K562 (cell line): Measurements from ENCODE around the gene CXCL16. TPM values are rescaled to one million over a fixed set of nuclear protein-coding genes. Genes with fewer than 3 reads are reported as not detected.

Experiments
- ATAC-seq: fragments of 200-7000 bp; cut with Tn5 transposase; 3 replicates; pipeline ENCODE4 v1.9.1; 2020; ENCODE audit warnings: moderate library complexity
- BruUV-seq: library from RNA; stranded (reverse); fragments of 400-500 nt; replicated peaks from 2 replicates; lab custom pipeline; 2021; lab: Mats Ljungman, UMichigan
- CTCF ChIA-PET: fragments of 300-600 bp; formaldehyde crosslinking; extraction: SDS; loops from one replicate; lab custom pipeline; 2021; ENCODE audit warnings: low intra/inter-chr PET ratio; lab: Yijun Ruan, JAX
- POLR2A ChIA-PET: fragments of 300-600, 350-650 bp; sonication (Branson Sonifier 250); formaldehyde crosslinking; extraction: SDS; loops from one replicate; lab custom pipeline; 2021; ENCODE audit warnings: antibody characterized with exemption, inconsistent platforms; lab: Yijun Ruan, JAX
- DNase-seq, 4 experiments: peaks; one replicate each; pipeline versions ENCODE4 v3.0.0 to v3.0.0-alpha.2; 2011 to 2018; ENCODE audit warnings: low spot score in 3 of 4, mixed read lengths in 3 of 4; ENCODE audit errors: extremely low read depth in 1 of 4
- FAIRE-seq: peaks from 2 replicates; lab custom pipeline; 2011; peaks lifted over from hg19 to GRCh38; lab: Jason Lieb, UNC
- H2AFZ ChIP-seq: 2 replicates; pipeline ENCODE4 v1.6.0; 2011; ENCODE audit warnings: low read depth, low read length, control low read depth, inconsistent platforms
- H3K27ac ChIP-seq: fragments of 200-600 bp; 3 replicates; pipeline ENCODE4 v1.8.0; 2011; ENCODE audit warnings: low read depth, mild to moderate bottlenecking, control low read depth, inconsistent platforms, low read length, moderate library complexity, mixed read lengths; ENCODE audit errors: extremely low read depth
- H3K27me3 ChIP-seq, 2 experiments: fragments of 300-600 bp in 1 of 2; 2 replicates in 1 of 2; 3 replicates in 1 of 2; pipeline versions ENCODE4 v1.6.0 to v1.8.0; 2011; ENCODE audit warnings: inconsistent platforms in 2 of 2, low read length in 2 of 2, mild to moderate bottlenecking in 1 of 2, mixed read lengths in 1 of 2, moderate library complexity in 1 of 2; ENCODE audit not compliant: control insufficient read depth in 2 of 2, insufficient read depth in 2 of 2
- H3K36me3 ChIP-seq: fragments of 300-600 bp; 3 replicates; pipeline ENCODE4 v1.8.0; 2011; ENCODE audit warnings: mild to moderate bottlenecking, low read length, inconsistent platforms; ENCODE audit not compliant: control insufficient read depth, insufficient read depth
- H3K4me1 ChIP-seq, 2 experiments: fragments of 200-600 bp in 1 of 2; replicated peaks in 1 of 2; 2 replicates in 1 of 2; 3 replicates in 1 of 2; pipeline versions ENCODE4 v1.5.1 to v1.8.0; 2011; ENCODE audit warnings: inconsistent platforms in 2 of 2, low read length in 2 of 2, mild to moderate bottlenecking in 1 of 2, mixed read lengths in 1 of 2, moderate library complexity in 1 of 2; ENCODE audit not compliant: control insufficient read depth in 2 of 2, insufficient read depth in 2 of 2
- H3K4me2 ChIP-seq: 2 replicates; pipeline ENCODE4 v1.6.1; 2011; ENCODE audit warnings: low read length, control low read depth, inconsistent platforms, mixed read lengths; ENCODE audit not compliant: insufficient read depth
- H3K4me3 ChIP-seq: fragments of 200-600 bp; sonication (generic), shearing (Covaris generic); 2 replicates; pipeline ENCODE4 v1.5.1; 2016; ENCODE audit warnings: control low read depth, inconsistent platforms
- H3K79me2 ChIP-seq: fragments of 200-600 bp; 3 replicates; pipeline ENCODE4 v1.8.0; 2011; ENCODE audit warnings: low read length, inconsistent platforms; ENCODE audit not compliant: control insufficient read depth, insufficient read depth
- H3K9ac ChIP-seq, 2 experiments: 2 replicates each; pipeline versions ENCODE4 v1.6.0 to v1.6.1; 2011; ENCODE audit warnings: low read depth in 2 of 2, low read length in 2 of 2, control low read depth in 1 of 2, inconsistent platforms in 1 of 2, mild to moderate bottlenecking in 1 of 2, mixed read lengths in 1 of 2; ENCODE audit not compliant: insufficient read depth in 1 of 2
- H3K9me1 ChIP-seq: one replicate; pipeline ENCODE4 v1.6.0; 2011; ENCODE audit warnings: inconsistent platforms, mild to moderate bottlenecking, low read length, moderate library complexity; ENCODE audit not compliant: control insufficient read depth, insufficient read depth
- H3K9me3 ChIP-seq: replicated peaks from 2 replicates; pipeline ENCODE4 v1.5.1; 2011; ENCODE audit warnings: low read depth, low read length, inconsistent platforms; ENCODE audit not compliant: control insufficient read depth, insufficient read depth
- H4K20me1 ChIP-seq: replicated peaks from 2 replicates; pipeline ENCODE4 v1.6.1; 2011; ENCODE audit warnings: low read length, inconsistent platforms, mixed read lengths; ENCODE audit not compliant: control insufficient read depth, insufficient read depth
- BACH1 ChIP-seq: fragments of 200-800 bp; sonication (Bioruptor generic); IDR thresholded peaks from 2 replicates; pipeline ENCODE4 v1.6.1; 2016; ENCODE audit warnings: missing genetic modification characterization, missing compliant biosample characterization
- EHMT2 ChIP-seq: fragments of 450-650 bp; IDR thresholded peaks from 2 replicates; pipeline ENCODE4 v1.6.1; 2018; ENCODE audit warnings: antibody characterized with exemption
- FOXK2 ChIP-seq, 2 experiments: fragments of 450-650 bp; IDR thresholded peaks in 1 of 2; conservative IDR thresholded peaks in 1 of 2; 2 replicates each; pipeline ENCODE4 v1.6.1; 2016; ENCODE audit warnings: low read depth in 2 of 2, mild to moderate bottlenecking in 1 of 2
- NFE2 ChIP-seq: IDR thresholded peaks from 2 replicates; pipeline ENCODE4 v1.6.1; 2014; ENCODE audit warnings: antibody characterized with exemption, low read depth
- POLR3A ChIP-seq: IDR thresholded peaks from 2 replicates; pipeline ENCODE4 v1.6.1; 2011; ENCODE audit warnings: borderline replicate concordance, mild to moderate bottlenecking, moderate library complexity; ENCODE audit not compliant: insufficient read length, insufficient read depth; ENCODE audit errors: extremely low read depth
- PYGO2 ChIP-seq: fragments of 450-650 bp; IDR thresholded peaks from 2 replicates; pipeline ENCODE4 v1.6.1; 2016; ENCODE audit warnings: mild to moderate bottlenecking, missing genetic modification characterization, moderate library complexity, missing compliant biosample characterization
- TGIF2 ChIP-seq: sonication (generic); formaldehyde crosslinking; IDR thresholded peaks from 2 replicates; pipeline ENCODE4 v1.8.1; 2022; ENCODE audit warnings: mild to moderate bottlenecking, missing genetic modification reagents, moderate library complexity
- WGBS: fragments of 100-300 bp; shearing (Covaris generic); methylation state at CpG from one replicate; pipeline ENCODE4 v1.1.6; 2016; ENCODE audit warnings: low coverage, mixed read lengths; ENCODE audit not compliant: insufficient coverage; ENCODE audit errors: missing lambda C conversion rate; 5-methylcytosine and 5-hydroxymethylcytosine counted together
- in situ Hi-C: fragments of 300-500 bp; cut with MboI; formaldehyde crosslinking; loops from 4 replicates; pipeline ENCODE4 v1.15.0; 2018; ENCODE audit warnings: inconsistent platforms, mixed read lengths
- intact Hi-C: fragments of 100-400 bp; cut with micrococcal nuclease; formaldehyde crosslinking; loops from 2 replicates; pipeline ENCODE4 v1.14.2; 2022
- polyA plus RNA-seq, 8 experiments: library from polyadenylated mRNA; depleted of rRNA in 4 of 8; stranded (reverse) in 5 of 8; unstranded in 3 of 8; fragments of >200 nt; fragmentation: Nextera tagmentation in 2 of 8; fragmentation: Illumina TruSeq in 1 of 8; extraction: Ambion mirVana in 2 of 8; extraction: Trizol in 1 of 8; gene quantifications; 2 replicates each; pipeline versions ENCODE4 v1.2.1 to v1.2.3, GENCODE V29; 2011 to 2014; ENCODE audit warnings: inconsistent platforms in 1 of 8, missing spikeins in 1 of 8
- total RNA-seq, 7 experiments: library from RNA; depleted of rRNA in 6 of 7; stranded (reverse); fragments of >200 nt in 6 of 7; fragmentation: Illumina TruSeq in 2 of 7; extraction: Trizol in 2 of 7; gene quantifications; 2 replicates each; pipeline versions ENCODE4 v1.2.1 to v1.2.3, GENCODE V29; 2011 to 2021; ENCODE audit warnings: low replicate concordance in 1 of 7

Gene CXCL16
- total and polyA plus RNA-seq, 9 of the 15 experiments (the other 6 are each of a cell fraction or from before 2014, with no cell fraction given): 0.05 to 0.68 (median 0.22) TPM; not detected in 2

GRCh38 chr17:4742629-4743028 lies 2.9 kb upstream of the CXCL16 start:
- peaks cover 0 to 25% of the 10 kb centered on the region in 2 experiments; a peak in 2 of 5 replicates for H3K4me1 ChIP-seq
- CTCF ChIA-PET: no interaction called here
- no peaks in the 10 kb centered on the region for H3K36me3 ChIP-seq
- H3K4me2 ChIP-seq: no peak overlapping the region
- FAIRE-seq (no peak), ATAC-seq (no peak), DNase-seq (no peak)
- in situ Hi-C loops (no loop called here), intact Hi-C loops (no loop called here)
- POLR2A ChIA-PET: interaction anchor here (0.5 kb wide), 1 partner anchor 47 kb away, joined by 5 read pairs; no protein-coding TSS in a partner anchor
- H3K9me1 ChIP-seq: no peaks in the 10 kb centered on the region
- WGBS: 45% methylated on average over 10 of the region's 10 CpGs
- H2AFZ ChIP-seq: no peak overlapping the region
- no peak overlapping the region for H3K9ac ChIP-seq
- H3K4me3 ChIP-seq: no peak overlapping the region
- H3K27ac ChIP-seq: no peak overlapping the region
- H4K20me1 ChIP-seq: no peaks in the 10 kb centered on the region
- peaks cover 15 to 49% of the 10 kb centered on the region in 2 experiments for H3K27me3 ChIP-seq
- no peaks in the 10 kb centered on the region for H3K79me2 ChIP-seq
- no TSS peak for BruUV-seq
- no peak for TF ChIP-seq EHMT2
- no peak for TF ChIP-seq FOXK2 (conservative IDR thresholded peaks at IDR 0.05 in 1 of 2, IDR thresholded peaks at IDR 0.05 in 1 of 2; ENCODE audit: low read depth in 2 of 2)
- no peak for TF ChIP-seq BACH1 (tag)
- no peak for TF ChIP-seq NFE2
- no peak for TF ChIP-seq PYGO2 (tag)
- no peaks in the 10 kb centered on the region for H3K9me3 ChIP-seq

DNA sequence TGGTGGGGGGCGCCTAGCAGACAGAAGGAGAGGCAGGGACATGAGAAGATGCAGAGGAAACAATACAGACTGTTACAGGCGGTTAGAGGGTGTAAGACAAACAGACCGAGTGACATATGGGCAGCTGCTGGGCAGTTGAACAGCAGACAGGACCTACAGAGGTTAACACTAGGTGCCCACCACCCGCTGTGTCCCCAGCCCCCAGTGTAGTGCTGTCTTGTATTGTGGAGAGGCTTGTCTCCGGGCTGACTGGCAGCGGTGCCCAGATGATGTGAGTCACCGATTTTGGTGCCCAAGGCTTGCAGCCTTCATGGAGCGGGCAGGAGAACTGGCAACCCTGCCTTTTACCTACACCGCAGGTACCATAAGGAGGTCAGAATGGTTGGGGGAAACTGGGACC lies 2.4 kb upstream of the CXCL16 start:
- in situ Hi-C loops (no loop called here), intact Hi-C loops (no loop called here)
- Histone ChIP-seq H3K4me2 (no peak overlapping the region), H3K36me3 (no peaks in the 10 kb centered on the region), H2AFZ (no peak overlapping the region), H3K9me1 (no peaks in the 10 kb centered on the region), H3K9me3 (no peaks in the 10 kb centered on the region), H3K9ac (no peak overlapping the region), H3K27me3 (peaks cover 15 to 49% of the 10 kb centered on the region in 2 experiments), H4K20me1 (no peaks in the 10 kb centered on the region), H3K79me2 (no peaks in the 10 kb centered on the region), H3K4me1 (peaks cover 0 to 25% of the 10 kb centered on the region in 2 experiments; a peak in 2 of 5 replicates), H3K27ac (no peak overlapping the region), H3K4me3 (no peak overlapping the region)
- WGBS: 13% methylated on average over 7 of the region's 9 CpGs
- FAIRE-seq: no peak
- BruUV-seq: no TSS peak
- ChIA-PET POLR2A (no interaction called here), CTCF (no interaction called here)
- TF ChIP-seq TGIF2 (CRISPR knock-in tag) (no peak), POLR3A (no peak)
- DNase-seq: no peak
- no peak for ATAC-seq
